Measurements from ENCODE around the gene PSORS1C1.
"Not testable (repeated sequence)": the region's sequence is repeated elsewhere in the genome, so short reads cannot be mapped to it uniquely, and the experiment has no call there.

The PSORS1C1 gene

DNA sequence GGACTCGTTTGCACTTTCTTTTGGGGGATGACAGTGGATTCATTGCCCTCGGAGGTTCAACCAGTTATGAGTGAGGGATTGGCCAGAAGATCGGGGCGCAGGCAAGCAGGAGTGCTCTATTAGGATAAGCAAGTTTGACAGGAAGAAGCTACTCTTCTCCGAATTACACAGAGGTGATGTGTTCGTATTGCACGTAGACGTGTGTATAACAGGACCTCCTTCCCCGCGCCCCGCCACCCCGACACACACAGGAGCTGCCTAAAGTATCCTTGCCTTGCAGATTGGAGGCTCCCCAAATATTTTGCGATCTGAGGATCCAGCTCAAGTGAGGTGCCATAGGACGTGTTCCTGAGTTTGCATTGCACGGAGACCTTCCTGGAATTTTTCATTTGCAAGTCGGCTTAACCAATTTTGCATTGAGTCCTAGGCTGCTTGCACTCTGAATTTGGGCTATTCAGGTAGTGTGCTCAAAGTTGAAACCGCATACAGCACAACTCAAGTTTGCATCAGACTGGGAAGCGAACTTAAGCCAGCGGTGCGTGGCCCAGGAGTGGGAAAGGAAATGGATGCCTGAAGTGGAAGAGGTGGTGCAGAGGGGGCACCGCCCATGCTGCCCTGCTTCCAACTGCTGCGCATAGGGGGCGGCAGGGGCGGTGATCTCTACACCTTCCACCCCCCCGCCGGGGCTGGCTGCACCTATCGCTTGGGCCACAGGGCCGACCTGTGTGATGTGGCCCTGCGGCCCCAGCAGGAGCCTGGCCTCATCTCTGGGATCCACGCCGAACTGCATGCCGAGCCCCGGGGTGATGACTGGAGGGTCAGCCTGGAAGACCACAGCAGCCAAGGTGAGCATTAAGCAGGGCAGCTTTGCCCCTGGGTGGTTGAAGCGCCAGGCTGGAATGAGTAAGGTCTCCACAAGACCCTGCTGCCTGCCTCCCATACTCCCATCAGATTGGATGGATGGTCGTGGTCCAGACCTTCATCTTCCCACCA is 44.6 kb downstream of the PSORS1C1 start:
- DNase-seq (ENCODE audit: low read depth): no peak

DNA sequence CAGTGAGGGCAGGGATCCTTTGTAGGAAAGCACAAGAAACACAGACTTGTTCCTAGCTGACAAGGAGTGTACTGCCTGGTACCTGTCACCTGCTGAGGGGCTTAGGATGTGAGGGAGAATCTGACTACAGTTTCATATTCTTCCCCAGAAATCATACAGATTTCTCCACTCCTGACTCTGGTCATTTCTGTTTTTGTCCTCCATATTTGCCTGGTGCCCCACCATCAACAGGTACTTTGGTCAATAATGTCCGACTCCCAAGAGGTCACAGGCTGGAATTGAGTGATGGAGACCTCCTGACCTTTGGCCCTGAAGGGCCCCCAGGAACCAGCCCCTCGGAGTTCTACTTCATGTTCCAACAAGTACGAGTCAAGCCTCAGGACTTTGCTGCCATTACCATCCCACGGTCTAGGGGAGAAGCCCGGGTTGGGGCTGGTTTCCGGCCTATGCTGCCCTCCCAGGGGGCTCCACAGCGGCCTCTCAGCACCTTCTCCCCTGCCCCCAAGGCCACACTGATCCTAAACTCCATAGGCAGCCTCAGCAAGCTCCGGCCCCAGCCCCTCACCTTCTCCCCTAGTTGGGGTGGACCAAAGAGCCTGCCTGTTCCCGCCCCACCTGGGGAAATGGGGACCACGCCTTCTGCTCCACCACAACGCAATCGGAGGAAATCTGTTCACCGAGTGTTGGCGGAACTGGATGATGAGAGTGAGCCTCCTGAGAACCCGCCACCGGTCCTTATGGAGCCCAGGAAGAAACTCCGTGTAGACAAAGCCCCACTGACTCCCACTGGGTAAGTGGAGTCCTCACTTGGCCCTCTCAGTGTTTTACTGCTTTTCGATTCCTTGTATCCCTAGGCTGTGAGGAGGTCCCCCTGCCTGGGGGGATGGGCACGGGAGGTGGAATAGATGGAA is 46.9 kb downstream of the PSORS1C1 start:
- DNase-seq (ENCODE audit: low read depth): no peak

DNA sequence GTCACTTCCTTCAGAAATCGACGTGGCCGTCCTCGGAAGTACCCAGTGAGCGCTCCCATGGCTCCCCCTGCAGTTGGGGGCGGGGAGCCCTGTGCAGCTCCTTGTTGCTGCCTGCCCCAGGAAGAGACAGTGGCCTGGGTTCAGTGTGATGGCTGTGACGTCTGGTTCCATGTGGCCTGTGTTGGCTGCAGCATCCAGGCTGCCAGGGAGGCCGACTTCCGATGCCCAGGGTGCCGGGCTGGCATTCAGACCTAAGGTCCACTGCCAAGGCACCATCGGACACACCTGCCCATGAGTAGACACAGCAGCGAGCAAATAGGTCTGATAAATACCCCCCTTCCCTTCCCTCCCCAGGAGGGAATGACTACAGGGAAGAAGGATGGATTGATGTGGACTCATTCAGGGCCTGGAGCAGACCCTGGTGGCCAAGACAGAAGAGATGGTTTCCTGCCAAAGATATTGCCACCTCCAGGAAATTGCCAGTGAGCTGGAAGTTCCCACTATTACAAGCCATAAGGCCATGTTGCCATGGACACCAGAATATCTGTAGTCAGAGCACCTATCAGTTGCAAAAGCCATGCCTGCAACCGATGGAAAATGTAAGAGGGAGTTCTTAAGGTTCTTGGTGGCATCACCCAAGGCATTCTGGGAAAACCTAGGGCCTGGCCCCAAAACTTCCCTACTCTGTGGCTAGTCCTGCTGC is 48.0 kb downstream of the PSORS1C1 start:
- DNase-seq (ENCODE audit: low read depth): no peak

DNA sequence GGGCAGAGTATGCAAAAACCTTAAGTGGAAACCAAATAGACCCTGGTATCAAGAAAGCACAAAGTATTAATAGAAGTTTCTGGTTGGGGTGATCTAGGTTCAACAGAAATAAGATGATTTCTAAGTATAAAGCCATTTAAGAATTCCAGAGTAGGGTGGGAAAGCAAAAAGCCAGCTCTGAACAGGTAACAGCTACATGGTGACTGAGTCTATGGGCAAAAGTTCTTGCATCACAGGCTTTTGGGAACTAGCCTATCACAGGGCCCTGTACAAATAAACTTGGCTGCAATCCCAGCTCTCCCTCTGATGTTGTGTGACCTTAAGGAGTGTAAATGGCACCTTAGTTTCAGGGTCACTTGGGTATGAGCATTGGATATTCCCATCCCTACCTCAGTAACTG is 49.3 kb downstream of the PSORS1C1 start:
- no peak for DNase-seq (ENCODE audit: low read depth)

DNA sequence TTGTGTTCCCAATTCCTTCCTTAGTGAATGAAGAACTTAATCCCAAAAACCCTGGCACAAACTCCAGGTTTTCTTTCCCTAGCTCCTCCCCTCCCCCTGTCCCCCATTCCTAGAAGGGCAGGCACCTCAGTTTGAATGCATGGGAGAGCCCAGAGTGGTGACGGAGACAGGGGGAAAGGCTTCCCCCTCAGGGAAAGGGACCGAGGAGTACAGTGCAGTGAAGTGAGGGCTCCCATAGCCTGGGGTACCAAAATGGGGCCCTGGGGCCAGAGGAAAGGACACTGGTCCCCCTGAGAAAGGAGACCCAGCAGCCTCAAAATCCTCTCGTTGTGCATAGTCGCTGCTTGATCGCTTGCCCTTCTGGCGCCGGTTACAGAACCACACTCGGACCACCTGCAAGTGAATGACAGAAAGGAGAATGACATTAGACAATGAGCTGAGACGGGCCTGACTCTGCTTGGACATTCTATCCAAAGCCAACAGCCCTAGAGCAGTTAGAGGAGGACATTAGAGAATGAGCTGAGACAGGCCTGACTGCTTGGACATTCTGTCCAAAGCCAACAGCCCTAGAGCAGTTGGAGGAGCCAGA is 50.0 kb downstream of the PSORS1C1 start:
- not testable (repeated sequence) for DNase-seq (ENCODE audit: low read depth)

DNA sequence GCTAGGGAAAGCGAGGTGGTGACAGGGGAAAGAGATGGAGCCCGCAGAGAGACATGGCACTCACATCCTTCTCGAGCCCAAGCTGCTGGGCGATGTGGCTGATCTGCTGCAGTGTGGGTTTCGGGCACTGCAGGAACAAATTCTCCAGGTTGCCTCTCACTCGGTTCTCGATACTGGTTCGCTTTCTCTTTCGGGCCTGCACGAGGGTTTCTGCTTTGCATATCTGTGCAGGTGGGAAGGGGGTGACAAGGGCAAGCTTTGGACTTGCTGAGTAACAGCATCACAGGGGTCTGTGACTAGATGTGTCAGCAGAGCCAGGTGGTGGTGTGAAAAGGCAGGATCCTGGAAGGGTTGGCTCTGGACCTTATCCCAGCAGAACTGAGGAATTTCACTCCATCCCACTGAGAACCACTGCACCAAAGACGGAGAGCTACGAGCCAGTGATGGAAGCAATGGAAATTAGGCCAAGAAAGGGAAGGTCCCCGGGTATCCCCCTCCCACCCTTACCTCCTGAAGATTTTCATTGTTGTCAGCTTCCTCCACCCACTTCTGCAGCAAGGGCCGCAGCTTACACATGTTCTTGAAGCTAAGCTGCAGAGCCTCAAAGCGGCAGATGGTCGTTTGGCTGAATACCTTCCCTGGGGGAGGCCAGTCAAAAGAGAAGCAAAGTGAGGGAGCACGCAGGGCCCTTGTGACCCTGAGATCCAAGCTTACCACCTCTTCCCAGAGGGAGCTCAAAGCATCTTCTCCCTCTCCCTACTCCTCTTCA is 50.6 kb downstream of the PSORS1C1 start:
- not testable (repeated sequence) for DNase-seq (ENCODE audit: low read depth)

DNA sequence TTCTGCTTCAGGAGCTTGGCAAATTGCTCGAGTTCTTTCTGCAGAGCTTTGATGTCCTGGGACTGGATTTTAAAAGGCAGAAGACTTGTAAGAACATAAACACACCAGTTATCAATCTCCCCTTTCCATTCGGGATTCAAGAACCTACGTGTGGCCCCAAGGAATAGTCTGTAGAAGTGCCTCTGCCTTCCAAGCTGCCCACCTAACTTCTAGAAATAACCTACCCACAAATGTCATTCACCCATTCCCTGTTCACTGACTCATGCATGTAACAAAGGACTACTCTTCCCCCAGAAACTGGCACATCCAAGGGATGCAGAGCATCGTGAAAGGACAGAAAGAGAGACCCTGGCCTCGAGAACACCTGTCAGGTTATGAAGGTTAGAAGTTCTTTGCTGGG is 51.4 kb downstream of the PSORS1C1 start:
- DNase-seq (ENCODE audit: low read depth): no peak

DNA sequence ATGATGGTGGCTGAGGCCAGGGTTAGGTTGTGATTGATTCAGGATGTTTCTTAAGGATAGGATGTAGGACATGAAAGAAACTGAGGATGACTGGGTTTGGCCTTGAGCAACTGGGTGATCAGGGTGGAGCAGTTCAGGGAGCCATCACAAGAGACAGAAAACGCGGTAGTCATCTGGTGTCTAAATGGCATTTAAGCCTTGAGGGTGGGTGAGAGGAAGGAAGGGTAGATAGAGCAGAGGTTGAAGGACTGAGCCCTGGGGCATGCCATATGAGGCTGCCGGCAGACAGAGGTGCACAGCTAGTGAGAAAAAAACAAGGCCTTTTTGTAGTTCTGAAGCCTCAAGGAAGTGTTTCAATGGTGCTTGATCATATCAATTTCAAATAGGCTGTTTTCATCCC is 54.0 kb downstream of the PSORS1C1 start:
- no peak for DNase-seq (ENCODE audit: low read depth)

DNA sequence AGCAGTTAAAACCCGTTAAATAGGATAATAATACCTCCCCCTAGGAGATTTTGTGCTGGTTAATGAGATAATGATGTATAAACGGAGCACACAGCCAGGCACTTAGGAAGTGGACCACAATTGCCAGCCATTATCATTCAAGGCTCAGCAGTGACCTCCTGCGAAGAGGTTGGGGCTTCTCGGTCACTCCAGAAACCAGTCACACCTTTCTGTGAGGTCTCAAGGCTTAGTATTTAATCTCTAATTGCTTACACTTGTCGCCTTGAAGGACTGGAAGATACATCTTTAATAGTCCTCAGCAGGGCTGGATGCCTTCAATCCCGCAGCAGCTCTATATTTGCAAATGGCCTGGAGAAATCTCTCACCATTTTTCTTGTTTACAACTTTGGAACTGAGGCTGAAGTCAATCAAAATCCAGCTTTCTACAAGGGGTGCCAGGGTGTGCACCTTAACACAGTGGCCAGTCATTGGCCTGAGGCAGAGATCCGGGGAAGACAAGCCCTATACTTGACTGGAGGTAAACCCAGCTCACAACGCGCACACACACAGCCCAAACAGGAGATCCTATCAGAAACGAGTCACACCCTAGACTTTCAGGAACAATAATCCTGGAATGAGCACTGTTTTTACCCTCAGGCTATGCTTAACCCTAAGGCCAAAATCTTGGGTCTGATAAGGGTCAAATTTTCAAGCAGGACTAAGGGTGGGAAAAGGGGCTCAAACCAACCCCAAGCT is 54.7 kb downstream of the PSORS1C1 start:
- DNase-seq (ENCODE audit: low read depth): no peak

DNA sequence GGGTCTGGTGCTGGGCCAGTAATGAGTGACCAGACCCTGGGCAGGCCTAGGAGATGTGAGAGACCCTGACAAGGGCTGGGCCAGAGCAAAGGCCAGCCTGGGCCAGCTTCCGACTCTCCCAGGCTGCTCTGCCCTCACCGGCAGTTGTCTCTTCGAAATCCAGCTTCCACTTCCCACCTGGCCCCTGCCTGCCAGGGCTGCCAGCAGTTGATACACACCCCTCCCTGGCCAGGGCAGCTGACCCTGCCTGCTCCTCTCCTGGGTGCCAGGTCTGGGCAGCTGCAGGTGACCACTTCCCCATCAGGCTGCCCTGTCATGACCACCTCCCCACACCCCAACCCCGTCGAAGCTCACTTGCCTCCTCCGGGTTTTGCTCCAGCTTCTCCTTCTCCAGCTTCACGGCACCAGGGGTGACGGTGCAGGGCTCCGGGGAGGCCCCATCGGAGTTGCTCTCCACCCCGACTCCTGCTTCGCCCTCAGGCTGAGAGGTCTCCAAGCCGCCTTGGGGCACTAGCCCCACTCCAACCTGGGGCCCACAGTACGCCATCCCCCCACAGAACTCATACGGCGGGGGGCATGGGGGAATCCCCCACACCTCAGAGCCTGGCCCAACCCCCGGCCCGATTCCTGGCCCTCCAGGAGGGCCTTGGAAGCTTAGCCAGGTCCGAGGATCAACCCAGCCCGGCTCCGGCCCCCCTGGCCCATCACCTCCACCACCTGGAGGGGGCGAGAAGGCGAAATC is 55.4 kb downstream of the PSORS1C1 start:
- DNase-seq (ENCODE audit: low read depth): not testable (repeated sequence)

DNA sequence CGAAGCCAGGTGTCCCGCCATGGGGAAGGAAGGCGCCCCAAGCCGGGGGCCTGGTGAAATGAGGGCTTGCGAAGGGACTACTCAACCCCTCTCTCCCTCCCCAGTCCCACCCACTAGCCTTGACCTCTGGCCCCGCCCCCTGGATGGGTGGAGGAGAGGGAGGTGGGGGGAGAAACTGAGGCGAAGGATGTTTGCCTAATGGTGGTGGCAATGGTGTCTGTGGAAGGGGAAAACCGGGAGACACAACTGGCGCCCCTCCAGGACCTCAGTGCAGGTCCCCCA is 55.9 kb downstream of the PSORS1C1 start, which contains the start of gene POU5F1:
POU5F1 (minus strand) TSS at position 83 of the 282 bp plus-strand sequence; CDS start at position 21, 62 bp downstream.
- no peak for DNase-seq (ENCODE audit: low read depth)

DNA sequence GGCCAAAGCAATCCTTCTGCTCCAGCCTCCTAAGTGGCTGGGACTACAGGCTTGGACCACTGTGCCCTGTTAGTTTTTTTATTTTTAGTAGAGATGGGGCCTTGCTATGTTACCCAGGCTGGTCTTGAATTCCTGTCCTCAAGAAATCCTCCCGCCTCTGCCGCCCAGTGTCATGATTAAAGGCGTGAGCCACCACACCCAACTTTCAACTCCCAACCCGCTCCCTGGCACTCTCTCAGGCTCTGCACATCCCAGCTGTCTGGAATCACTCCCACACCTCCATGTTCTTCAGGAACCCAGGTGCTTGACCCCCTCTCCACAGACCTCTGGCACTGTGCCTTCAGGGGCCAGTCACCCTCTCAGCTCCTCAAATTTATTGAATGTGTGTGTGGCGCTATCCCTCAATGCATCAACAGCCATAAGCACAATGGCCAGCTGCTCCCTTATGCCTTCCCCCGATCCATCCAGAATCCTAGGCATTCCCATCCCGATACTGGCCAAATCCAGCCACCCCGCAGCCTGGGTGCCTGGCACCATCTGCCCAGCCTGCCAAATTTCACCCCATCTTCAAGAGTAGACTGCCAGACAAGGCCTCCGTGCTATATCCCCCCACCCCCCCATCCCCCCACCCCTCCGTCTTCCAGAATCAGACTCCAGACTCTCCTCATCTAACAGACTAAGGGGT is 56.5 kb downstream of the PSORS1C1 start:
- DNase-seq (ENCODE audit: low read depth): no peak

DNA sequence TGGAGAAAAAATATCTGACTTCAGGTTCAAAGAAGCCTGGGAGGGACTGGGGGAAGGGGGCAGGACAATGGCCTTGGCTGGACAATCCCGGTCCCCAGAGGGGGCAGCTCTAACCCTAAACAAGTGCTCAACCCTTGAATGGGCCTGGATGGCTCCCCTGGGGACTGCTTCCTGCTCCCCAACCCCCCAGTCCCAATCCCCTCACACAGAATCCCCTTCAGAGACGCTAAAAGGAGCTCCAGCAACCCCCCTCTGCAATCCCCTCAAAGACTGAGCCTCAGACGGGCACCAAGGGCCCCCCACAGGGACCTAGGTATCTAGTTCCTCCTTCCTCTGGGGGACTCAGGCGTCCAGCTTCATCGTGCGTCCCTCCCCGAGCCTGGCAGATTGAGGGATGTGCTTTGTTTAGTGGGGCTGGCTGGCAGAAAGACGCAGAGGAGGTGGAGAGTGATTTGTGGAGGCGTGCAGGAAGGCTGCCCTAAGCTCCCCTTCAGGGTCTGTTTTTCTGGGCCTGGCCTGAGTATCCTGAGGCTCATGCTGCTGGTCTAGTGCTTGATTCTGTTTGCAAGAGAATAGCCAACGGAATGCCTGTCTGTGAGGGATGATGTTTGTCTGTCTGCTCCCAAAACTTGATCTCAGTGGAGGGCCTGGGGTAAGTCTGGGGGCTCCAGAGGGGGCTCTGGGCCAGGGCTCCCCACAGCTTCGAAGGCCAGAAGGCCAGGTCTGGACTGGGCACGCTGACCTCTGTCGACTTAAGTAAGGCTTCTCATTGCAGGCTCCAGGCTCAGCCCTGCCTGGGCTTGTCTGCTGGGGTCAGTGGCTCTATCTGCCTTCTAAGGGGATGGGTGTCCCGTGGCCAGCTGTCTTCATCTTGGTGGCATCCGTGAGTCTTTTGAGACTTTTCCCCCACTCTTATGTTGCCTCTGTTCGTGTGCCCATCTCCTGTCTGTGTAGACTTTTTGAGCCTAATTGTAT is 57.6 kb downstream of the PSORS1C1 start:
- no peak for DNase-seq (ENCODE audit: low read depth)

DNA sequence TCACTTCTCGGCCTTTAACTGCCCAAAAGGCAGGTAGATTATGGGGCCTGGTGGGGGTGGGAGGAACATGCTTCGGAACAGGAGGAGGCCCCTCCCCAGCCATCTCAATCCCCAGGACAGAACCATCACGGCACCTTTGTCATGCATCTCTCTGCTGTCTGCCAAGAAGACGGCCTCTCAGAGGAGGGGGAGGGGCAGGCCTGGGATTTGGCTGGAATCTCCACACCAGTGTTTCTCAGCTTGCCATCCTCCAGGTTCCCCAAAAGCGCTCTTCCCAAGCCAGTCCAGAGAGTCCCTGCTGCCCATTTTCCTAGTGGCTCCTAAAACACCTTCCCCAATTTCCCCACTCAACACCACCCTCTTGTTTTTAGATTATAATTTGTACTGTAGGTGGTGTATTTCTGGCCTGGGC is 58.4 kb downstream of the PSORS1C1 start:
- no peak for DNase-seq (ENCODE audit: low read depth)

DNA sequence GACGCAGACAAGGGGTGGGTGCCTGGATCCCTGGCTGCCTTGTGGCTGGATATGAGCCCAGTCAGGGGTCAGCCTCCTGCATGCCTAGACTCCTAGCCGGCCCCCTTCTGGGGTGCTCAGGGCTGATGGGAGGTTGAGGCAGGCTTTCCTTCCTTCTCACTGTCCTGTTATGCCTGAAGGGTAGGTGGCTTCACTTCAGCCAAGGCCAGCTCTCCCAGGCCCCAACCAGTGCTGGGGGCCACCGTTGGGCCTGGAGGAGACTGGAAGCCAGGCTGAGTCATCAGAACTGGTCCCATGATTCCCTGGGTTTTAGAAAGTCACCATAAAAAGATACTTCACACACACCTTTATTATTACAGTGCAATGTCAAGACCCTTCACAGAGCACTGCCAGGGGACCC is 58.8 kb downstream of the PSORS1C1 start:
- DNase-seq (ENCODE audit: low read depth): no peak

DNA sequence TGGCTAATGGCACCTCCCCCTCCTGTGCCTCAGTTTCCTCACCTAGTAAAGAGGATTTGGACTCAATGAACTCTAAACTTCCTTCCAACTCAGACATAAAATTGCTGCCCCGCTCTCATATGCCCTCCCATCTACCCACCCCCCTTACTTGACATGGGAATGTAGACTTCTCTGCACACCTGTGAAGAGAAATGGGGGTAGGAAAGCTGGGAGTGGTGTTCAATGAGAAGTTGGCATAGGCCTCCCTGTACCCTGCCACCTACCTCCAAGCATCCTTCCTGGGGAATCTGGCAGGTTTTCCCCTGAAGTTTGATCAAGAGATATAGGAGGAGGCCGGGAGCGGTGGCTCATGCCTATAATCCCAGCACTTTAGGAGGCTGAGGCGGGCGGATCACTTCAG is 59.8 kb downstream of the PSORS1C1 start:
- no peak for DNase-seq (ENCODE audit: low read depth)

DNA sequence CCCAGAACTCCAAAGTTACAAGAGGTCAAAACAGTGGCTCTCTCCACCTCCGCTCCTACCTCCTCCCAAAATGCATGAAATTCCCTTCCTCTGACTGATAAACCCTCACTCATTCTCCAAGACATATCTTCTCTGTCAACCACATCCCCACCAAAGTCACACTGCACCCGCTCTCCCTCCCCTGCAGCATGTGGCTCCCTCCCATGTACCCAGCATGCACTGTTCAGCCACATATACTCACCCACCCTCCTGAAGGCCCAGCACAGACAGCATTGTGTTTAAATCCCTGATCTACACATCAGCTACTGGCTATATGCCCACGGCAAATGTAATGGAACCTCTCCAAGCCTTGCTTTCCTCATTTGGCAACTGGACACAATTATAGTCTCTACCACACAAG is 61.4 kb downstream of the PSORS1C1 start:
- DNase-seq (ENCODE audit: low read depth): no peak

Data from fibroblast of gingiva (primary cell).